ENCODE results near the gene THAP9. TPM values are rescaled to one million over a fixed set of nuclear protein-coding genes. Genes with fewer than 3 reads are reported as not detected.
"Not testable (repeated sequence)": the region's sequence is repeated elsewhere in the genome, so short reads cannot be mapped to it uniquely, and the experiment has no call there.

The THAP9 gene
- total RNA-seq, 2 experiments from 2014 or later, result 2.7 to 3.3 TPM

DNA sequence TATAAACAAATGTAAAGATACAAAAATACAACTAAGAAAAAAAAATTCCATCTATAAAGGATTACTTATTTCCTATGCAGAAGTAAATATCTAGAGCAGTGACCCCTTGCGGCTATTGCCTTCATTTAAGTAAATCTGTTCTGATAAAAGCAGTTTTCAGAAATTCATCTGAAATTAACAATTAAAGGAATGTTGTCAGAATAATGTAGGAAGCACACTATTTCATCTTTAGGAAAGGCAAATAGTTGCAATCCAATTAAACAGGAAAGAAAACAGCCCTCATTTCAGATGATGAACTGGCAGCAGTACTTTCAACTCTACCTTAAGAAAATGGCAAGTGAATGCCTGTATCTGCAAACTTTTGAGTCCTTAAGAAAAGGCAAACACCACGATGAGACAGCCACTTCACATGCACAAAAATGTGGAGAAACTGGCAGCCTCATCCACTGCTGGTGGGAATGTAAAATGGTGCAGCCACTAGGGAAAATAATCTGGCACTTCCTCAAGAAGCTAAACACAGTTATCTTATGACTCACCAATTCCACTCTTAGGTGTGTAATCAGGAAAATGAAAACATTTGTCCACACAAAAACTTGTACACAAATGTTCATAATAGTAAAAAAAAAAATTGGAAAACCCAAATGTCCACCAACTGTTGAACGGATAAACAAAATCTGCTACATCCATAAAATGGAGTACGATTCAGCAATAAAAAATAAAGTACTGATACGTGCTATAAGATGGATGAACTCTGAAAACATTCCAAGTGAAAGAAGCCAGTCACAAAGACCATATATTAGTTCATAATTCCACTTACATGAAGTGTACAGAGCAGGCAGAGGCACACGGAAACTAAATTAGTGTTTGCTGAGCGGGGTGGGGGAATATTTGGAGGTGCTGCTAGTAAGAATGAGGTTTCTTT lies 2.0 kb upstream of the THAP9 start:
- H3K9me3 Mint-ChIP-seq, result no peaks in the 10 kb centered on the region
- peaks cover 39% of the 10 kb centered on the region for H3K36me3 Mint-ChIP-seq (ENCODE audit: low read depth)
- H3K27ac Mint-ChIP-seq, result peak overlapping the region; percentile 66
- intact Hi-C loops (cut with micrococcal nuclease), result loop anchor here (1.0 kb wide), 1 partner anchor 46 kb away; no protein-coding TSS in a partner anchor
- H3K4me1 Mint-ChIP-seq (ENCODE audit: low read depth), result peaks cover 38% of the 10 kb centered on the region
- CTCF ChIA-PET, result interaction anchor here (0.9 to 2.1 kb wide), 6 partner anchors 13 to 382 kb away, joined by 3 to 8 read pairs (median 3); partner anchors contain the start of genes COPS4 and LIN54
- H3K4me3 Mint-ChIP-seq, result no peak overlapping the region
- no peaks in the 10 kb centered on the region for H3K27me3 Mint-ChIP-seq (ENCODE audit: low read depth)
- peak; percentile 25 for DNase-seq

DNA sequence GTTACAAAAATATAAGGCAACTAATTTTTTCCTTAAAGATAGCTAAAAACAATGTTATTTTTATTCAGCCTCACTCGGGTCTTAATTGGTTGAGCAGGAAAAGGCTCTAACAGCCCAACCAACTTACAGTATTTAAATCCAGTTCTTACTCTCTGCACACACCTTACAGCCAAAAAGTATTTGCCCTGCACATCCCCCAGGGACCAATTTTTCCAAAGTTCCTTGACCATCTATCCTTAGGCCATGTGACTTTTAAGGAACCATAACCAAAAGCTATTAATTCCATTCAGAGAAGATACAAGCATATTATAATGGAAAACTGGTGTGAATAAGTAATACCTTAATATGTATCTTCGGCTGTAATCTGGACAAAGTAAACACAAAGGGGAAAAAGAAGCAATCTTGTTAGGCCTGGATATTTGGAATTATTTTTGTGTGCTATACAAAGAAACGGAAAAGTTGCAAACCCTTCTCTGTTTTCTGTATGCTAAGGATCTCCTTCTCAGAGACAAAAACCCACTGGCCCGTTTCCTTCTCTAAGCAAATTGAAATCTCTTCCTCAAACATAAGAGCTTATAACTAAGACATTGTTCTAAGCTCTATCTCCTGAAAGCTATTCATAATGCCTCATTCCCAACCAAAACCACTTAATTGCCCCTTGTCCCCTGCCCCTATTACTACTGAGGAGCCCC lies 1.0 kb upstream of the THAP9 start:
- Mint-ChIP-seq H3K36me3 (ENCODE audit: low read depth) (peaks cover 31% of the 10 kb centered on the region), H3K27me3 (ENCODE audit: low read depth) (no peaks in the 10 kb centered on the region), H3K4me1 (ENCODE audit: low read depth) (peaks cover 37% of the 10 kb centered on the region), H3K4me3 (no peak overlapping the region), H3K9me3 (no peaks in the 10 kb centered on the region), H3K27ac (no peak overlapping the region)
- intact Hi-C loops (cut with micrococcal nuclease), result loop anchor here (1.0 to 10.0 kb wide), 13 partner anchors 8 to 1685 kb away; partner anchors contain the start of genes ABRAXAS1, CDS1, COPS4 and COQ2
- DNase-seq, result no peak
- CTCF ChIA-PET, result interaction anchor here (0.6 to 2.1 kb wide), 6 partner anchors 75 to 381 kb away, joined by 3 to 8 read pairs (median 3); partner anchors contain the start of genes COPS4 and LIN54

GRCh38 chr4:82900066-82900410 lies 497 bp upstream of the THAP9 start:
- DNase-seq, result no peak
- no peaks in the 10 kb centered on the region for H3K9me3 Mint-ChIP-seq
- no peak overlapping the region for H3K4me3 Mint-ChIP-seq
- no peaks in the 10 kb centered on the region for H3K27me3 Mint-ChIP-seq (ENCODE audit: low read depth)
- peaks cover 39% of the 10 kb centered on the region for H3K4me1 Mint-ChIP-seq (ENCODE audit: low read depth)
- intact Hi-C loops (cut with micrococcal nuclease), result loop anchor here (1.0 to 10.0 kb wide), 13 partner anchors 9 to 1685 kb away; partner anchors contain the start of genes ABRAXAS1, CDS1, COPS4 and COQ2
- H3K36me3 Mint-ChIP-seq (ENCODE audit: low read depth), result peaks cover 27% of the 10 kb centered on the region
- H3K27ac Mint-ChIP-seq, result no peak overlapping the region
- CTCF ChIA-PET, result interaction anchor here (0.6 to 2.1 kb wide), 4 partner anchors 75 to 380 kb away, joined by 3 to 8 read pairs (median 4); partner anchors contain the start of genes COPS4 and LIN54

GRCh38 chr4:82901183-82901718 lies 716 bp downstream of the THAP9 start:
- Mint-ChIP-seq H3K4me1 (ENCODE audit: low read depth) (peaks cover 44% of the 10 kb centered on the region), H3K27me3 (ENCODE audit: low read depth) (no peaks in the 10 kb centered on the region), H3K27ac (no peak overlapping the region), H3K36me3 (ENCODE audit: low read depth) (peaks cover 21% of the 10 kb centered on the region), H3K4me3 (no peak overlapping the region), H3K9me3 (no peaks in the 10 kb centered on the region)
- intact Hi-C loops (cut with micrococcal nuclease), result loop anchor here (2.0 to 10.0 kb wide), 6 partner anchors 210 to 1684 kb away; partner anchors contain the start of genes ABRAXAS1, CDS1, COQ2 and GPAT3
- DNase-seq, result no peak
- CTCF ChIA-PET, result no interaction called here

DNA sequence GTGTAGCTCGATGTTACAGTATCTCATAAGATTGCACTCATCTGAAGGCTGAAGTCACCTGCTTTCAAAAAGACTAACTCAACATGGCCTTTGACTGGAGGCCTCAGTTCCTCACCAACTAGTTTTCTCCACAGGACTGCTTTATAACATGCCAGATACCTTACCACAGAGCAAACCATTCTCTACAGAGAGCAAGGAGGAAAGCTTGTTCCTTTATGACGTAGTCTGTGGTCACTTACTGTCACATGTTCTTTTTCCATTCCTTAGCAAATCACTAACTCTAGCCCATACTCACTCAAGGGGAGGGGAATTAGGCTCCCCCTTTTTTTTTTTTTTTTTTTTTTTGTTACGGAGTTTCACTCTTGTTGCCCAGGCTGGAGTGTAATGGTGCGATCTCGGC lies 3.2 kb downstream of the THAP9 start:
- H3K27me3 Mint-ChIP-seq (ENCODE audit: low read depth), result no peaks in the 10 kb centered on the region
- H3K4me1 Mint-ChIP-seq (ENCODE audit: low read depth), result peaks cover 34% of the 10 kb centered on the region
- no peaks in the 10 kb centered on the region for H3K9me3 Mint-ChIP-seq
- CTCF ChIA-PET, result no interaction called here
- no peak overlapping the region for H3K27ac Mint-ChIP-seq
- no peak for DNase-seq
- intact Hi-C loops (cut with micrococcal nuclease), result loop anchor here (2.0 to 10.0 kb wide), 4 partner anchors 13 to 1681 kb away; partner anchors contain the start of genes CDS1, GPAT3 and SEC31A
- peaks cover 6% of the 10 kb centered on the region for H3K36me3 Mint-ChIP-seq (ENCODE audit: low read depth)
- no peak overlapping the region for H3K4me3 Mint-ChIP-seq

DNA sequence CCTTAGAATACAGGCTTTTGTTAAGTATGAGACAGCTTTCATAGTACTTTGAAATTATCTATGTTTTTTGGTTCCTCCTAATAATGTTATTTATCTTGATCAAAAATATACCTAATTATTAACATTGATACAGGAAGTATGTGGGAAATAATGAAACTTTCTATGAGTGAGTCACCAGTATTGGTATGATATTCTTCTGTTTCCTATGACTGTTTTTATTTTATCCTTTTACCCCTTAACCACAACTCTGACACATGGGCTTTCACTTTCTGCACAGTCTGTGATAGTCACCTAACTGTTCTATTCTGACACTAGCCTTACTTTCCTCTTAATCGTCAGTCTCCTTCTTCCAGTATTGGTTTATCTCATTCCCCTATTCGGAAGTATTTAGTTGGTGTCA lies 4.7 kb downstream of the THAP9 start:
- Mint-ChIP-seq H3K27me3 (ENCODE audit: low read depth) (no peaks in the 10 kb centered on the region), H3K4me3 (no peak overlapping the region), H3K9me3 (no peaks in the 10 kb centered on the region), H3K36me3 (ENCODE audit: low read depth) (peaks cover 3% of the 10 kb centered on the region), H3K4me1 (ENCODE audit: low read depth) (peaks cover 34% of the 10 kb centered on the region), H3K27ac (no peak overlapping the region)
- intact Hi-C loops (cut with micrococcal nuclease), result loop anchor here (1.0 to 10.0 kb wide), 11 partner anchors 14 to 1680 kb away; partner anchors contain the start of genes CDS1, COPS4, LIN54 and SEC31A
- CTCF ChIA-PET, result interaction anchor here (0.6 to 1.4 kb wide), 3 partner anchors 53 to 326 kb away, joined by 3 to 7 read pairs (median 3); no protein-coding TSS in a partner anchor
- peak; percentile 79 for DNase-seq

GRCh38 chr4:82906469-82906868 lies 5.9 kb downstream of the THAP9 start:
- DNase-seq, result no peak
- H3K4me1 Mint-ChIP-seq (ENCODE audit: low read depth), result peaks cover 34% of the 10 kb centered on the region
- no peaks in the 10 kb centered on the region for H3K27me3 Mint-ChIP-seq (ENCODE audit: low read depth)
- H3K4me3 Mint-ChIP-seq, result no peak overlapping the region
- H3K27ac Mint-ChIP-seq, result no peak overlapping the region
- H3K36me3 Mint-ChIP-seq (ENCODE audit: low read depth), result peaks cover 3% of the 10 kb centered on the region
- CTCF ChIA-PET, result interaction anchor here (1.1 to 1.3 kb wide), 2 partner anchors 107 to 375 kb away, joined by 3 read pairs; no protein-coding TSS in a partner anchor
- no peaks in the 10 kb centered on the region for H3K9me3 Mint-ChIP-seq
- intact Hi-C loops (cut with micrococcal nuclease), result loop anchor here (10.0 kb wide), 2 partner anchors 1412 to 1678 kb away; partner anchors contain the start of gene CDS1

- no peak overlapping the region for H3K4me3 Mint-ChIP-seq
- peaks cover 16% of the 10 kb centered on the region for H3K4me1 Mint-ChIP-seq (ENCODE audit: low read depth)
- H3K27me3 Mint-ChIP-seq (ENCODE audit: low read depth), result no peaks in the 10 kb centered on the region
- intact Hi-C loops (cut with micrococcal nuclease), result loop anchor here (10.0 kb wide), 2 partner anchors 1415 to 1675 kb away; partner anchors contain the start of gene CDS1
- peaks cover 3% of the 10 kb centered on the region for H3K36me3 Mint-ChIP-seq (ENCODE audit: low read depth)
- no peak for DNase-seq
- CTCF ChIA-PET, result interaction anchor here (0.5 kb wide), 1 partner anchor 57 kb away, joined by 3 read pairs; no protein-coding TSS in a partner anchor
- H3K27ac Mint-ChIP-seq, result no peak overlapping the region
- no peaks in the 10 kb centered on the region for H3K9me3 Mint-ChIP-seq
Observed at GRCh38 chr4:82909326-82909725, 8.8 kb downstream of the THAP9 start.

DNA sequence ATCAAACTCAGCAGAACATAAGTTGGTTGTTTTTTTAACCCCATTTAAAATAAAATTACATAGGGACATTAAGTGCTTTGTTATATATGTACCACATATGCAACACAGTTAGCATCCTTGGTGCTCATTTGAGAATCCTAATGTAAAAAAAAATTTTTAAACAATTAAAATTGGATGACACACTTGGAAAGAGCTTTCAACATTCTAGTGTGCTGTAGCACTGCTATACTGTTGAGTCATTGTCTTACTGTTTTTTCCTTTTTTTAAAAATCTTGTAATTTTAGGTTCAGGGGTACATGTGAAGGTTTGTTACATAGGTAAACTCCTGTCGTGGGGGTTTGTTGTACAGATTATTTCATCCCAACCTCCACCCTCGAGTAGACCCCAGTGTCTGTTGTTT lies 12.8 kb downstream of the THAP9 start:
- CTCF ChIA-PET, result interaction anchor here (1.0 kb wide), 1 partner anchor 11 kb away, joined by 4 read pairs; no protein-coding TSS in a partner anchor
- Mint-ChIP-seq H3K36me3 (ENCODE audit: low read depth) (peaks cover 1% of the 10 kb centered on the region), H3K27ac (no peak overlapping the region), H3K4me1 (ENCODE audit: low read depth) (no peaks in the 10 kb centered on the region), H3K9me3 (no peaks in the 10 kb centered on the region), H3K4me3 (no peak overlapping the region), H3K27me3 (ENCODE audit: low read depth) (no peaks in the 10 kb centered on the region)
- intact Hi-C loops (cut with micrococcal nuclease), result no loop called here
- DNase-seq, result no peak

DNA sequence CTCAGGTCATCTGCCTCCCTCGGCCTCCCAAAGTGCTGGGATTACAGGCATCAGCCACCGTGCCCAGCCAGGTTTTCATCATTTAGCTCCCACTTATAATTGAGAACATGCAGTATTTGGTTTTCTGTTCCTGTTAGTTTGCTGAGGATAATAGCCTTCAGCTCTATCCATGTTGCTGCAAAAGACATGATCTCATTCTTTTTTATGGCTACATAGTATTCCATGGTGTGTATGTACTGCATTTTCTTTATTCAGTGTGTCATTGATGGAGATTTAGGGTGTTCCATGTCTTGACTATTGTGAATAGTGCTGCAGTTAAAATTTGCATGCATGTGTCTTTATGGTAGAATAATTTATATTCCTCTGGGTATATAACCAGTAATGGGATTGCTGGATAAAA lies 13.4 kb downstream of the THAP9 start:
- H3K36me3 Mint-ChIP-seq (ENCODE audit: low read depth); H3K9me3 Mint-ChIP-seq; H3K4me1 Mint-ChIP-seq (ENCODE audit: low read depth); H3K27me3 Mint-ChIP-seq (ENCODE audit: low read depth); H3K27ac Mint-ChIP-seq; DNase-seq; H3K4me3 Mint-ChIP-seq; intact Hi-C loops (cut with micrococcal nuclease): not testable (repeated sequence)
- CTCF ChIA-PET, result interaction anchor here (1.0 to 1.2 kb wide), 2 partner anchors 9 to 10 kb away, joined by 3 to 4 read pairs; no protein-coding TSS in a partner anchor

DNA sequence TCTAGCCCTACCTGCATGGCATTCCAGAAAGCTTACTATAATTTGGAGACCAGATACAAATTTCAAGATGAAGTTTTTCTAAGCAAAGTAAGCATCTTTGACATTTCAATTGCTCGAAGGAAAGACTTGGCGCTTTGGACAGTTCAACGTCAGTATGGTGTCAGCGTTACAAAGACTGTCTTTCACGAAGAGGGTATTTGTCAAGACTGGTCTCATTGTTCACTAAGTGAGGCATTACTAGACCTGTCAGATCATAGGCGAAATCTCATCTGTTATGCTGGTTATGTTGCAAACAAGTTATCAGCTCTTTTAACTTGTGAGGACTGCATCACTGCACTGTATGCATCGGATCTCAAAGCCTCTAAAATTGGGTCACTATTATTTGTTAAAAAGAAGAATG lies 17.6 kb downstream of the THAP9 start:
- CTCF ChIA-PET, result no interaction called here
- no peaks in the 10 kb centered on the region for H3K9me3 Mint-ChIP-seq
- H3K27ac Mint-ChIP-seq, result no peak overlapping the region
- no peak for DNase-seq
- intact Hi-C loops (cut with micrococcal nuclease), result no loop called here
- no peaks in the 10 kb centered on the region for H3K36me3 Mint-ChIP-seq (ENCODE audit: low read depth)
- H3K4me1 Mint-ChIP-seq (ENCODE audit: low read depth), result no peaks in the 10 kb centered on the region
- no peak overlapping the region for H3K4me3 Mint-ChIP-seq
- H3K27me3 Mint-ChIP-seq (ENCODE audit: low read depth), result no peaks in the 10 kb centered on the region

Measured in activated naive CD4-positive, alpha-beta T cell treated with anti-CD3 and anti-CD28 coated beads for 36 hours (primary cell).